Stimulated activated CD4-positive, alpha-beta T cell treated with anti-CD3 and anti-CD28 coated beads, TNF-alpha, amount 100 ng/mL, for 48 hours (primary cell): ENCODE results near the gene ZNF646.

Source experiments
- DNase-seq, 3 donors: peaks; one replicate each; pipeline ENCODE4 v3.0.0-alpha.2; 2020; ENCODE audit warnings: low read depth in 3 of 3

ZNF646 gene

DNA sequence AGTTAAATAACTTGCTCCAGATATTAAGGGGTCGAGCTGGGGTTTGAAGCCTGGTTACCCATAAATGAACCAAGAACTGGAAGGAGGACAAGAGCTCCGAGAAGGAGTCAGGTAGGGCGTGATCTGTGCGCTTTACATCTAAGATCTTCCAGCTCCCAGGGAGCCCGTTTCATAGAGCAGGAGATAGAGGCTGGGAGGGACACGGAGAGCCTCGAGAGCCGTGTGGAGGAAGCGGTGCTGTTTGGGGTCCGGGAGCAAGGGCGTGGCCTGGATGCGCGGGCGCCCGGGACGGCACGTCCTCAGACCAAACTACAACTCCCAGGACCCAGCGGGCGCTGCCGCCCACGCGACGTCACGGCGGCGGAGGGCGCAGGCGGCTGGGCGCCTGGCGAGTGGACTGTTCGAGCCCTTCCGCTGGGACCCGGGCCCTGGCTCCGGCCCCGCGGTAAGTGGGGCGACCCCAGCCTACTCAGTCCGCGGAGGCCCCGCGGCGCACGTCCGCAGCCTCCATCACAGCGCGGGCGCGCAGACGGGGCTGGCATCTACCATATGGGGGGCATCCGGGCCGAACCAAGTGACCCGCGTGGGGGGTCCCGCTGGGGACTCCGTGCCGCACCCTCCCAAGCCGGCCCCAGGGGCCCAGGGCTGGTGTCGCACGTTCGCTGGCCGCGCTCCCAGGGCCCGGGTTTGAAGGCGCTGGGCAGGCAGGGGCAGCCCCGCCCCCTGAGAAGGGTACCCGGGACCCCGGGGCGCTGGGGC lies 34.0 kb downstream of the ZNF646 start, which contains the start of gene BCKDK:
TSS of gene BCKDK (plus strand) at position 352 of the 759 bp plus-strand sequence. CDS start 838 bp downstream, outside the sequence.
- DNase-seq: peak; percentile 57 to 75 (median 68)

DNA sequence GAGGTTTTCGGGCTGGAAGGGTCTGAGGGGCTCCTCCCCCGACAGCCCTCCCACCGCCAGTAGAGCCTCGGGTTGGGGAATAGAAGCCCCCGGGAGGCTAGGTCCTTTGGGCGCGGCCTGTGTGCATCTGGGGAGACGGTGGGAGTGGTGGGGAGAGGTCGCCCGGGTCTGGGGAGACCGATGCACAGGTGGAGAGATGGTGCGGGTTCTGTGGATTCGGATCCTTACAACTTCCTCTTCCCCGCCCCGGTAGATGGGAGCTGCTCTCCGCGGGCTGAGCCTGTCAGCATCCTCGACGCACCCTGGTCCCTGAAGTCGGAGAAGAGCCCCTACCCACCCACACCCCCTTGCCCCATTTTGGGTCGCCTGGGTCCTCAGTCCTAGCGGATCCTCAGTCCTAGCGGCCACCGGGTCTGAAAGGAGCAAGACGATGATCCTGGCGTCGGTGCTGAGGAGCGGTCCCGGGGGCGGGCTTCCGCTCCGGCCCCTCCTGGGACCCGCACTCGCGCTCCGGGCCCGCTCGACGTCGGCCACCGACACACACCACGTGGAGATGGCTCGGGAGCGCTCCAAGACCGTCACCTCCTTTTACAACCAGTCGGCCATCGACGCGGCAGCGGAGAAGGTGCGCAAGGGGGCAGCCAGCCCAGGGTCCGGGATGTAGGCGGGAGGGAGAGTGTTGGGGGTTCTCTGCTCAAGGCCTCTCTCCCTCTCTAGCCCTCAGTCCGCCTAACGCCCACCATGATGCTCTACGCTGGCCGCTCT lies 34.8 kb downstream of the ZNF646 start:
- no peak for DNase-seq

GRCh38 chr16:31109622-31110021 lies 35.4 kb downstream of the ZNF646 start:
- DNase-seq: no peak

DNA sequence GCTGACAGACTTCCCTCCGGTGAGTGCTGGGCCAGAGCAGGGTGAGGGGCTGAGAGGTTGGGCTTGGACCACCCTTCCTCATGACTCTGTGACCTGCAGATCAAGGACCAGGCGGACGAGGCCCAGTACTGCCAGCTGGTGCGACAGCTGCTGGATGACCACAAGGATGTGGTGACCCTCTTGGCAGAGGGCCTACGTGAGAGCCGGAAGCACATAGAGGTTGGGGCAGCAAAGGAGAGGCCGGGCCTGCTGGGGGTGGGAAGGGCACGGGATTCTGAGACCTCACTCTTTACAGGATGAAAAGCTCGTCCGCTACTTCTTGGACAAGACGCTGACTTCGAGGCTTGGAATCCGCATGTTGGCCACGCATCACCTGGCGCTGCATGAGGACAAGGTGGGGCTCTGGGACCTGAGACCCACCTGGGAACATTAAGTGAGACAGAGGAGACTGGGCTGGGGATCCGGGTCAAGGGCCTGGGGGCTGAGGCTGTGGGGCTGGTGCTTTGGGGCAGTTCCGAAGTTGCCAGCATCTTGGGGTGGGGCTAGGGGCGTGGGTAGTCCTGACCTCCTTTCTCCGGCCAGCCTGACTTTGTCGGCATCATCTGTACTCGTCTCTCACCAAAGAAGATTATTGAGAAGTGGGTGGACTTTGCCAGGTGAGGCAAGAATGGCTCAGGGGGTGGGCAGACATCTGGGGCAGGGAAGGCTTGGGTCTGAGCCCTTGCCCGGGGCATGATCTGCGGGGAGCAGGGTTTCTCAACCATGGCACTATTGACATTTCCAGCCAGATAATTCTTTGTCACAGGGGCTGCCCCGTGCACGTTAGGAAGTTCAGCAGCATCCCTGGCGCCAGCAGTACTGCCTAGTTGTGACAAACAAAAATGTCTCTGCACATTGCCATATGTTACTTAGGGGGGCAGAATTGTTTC lies 36.1 kb downstream of the ZNF646 start:
- no peak for DNase-seq

- DNase-seq: no peak
Measured at GRCh38 chr16:31111881-31112466, 37.8 kb downstream of the ZNF646 start.

DNA sequence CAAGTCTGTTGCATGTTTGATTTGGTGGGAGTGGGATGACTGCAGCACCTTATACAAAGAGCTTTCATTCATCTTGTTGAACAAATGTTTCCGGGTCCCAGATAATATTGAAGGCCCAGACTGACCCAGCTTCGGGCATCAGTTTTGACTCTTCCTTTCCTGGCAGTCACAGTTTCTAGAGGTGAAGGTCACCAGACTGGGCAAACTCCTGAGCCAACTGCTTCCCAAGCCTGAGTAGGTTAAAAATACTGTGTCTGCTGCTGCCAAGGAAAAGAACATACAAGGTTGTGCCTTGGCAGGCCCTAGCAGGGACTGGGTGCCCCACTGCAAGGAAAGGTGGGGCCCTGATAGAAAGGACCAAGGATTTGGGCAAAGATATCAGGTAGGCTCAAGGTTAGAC lies 38.5 kb downstream of the ZNF646 start:
- no peak for DNase-seq

DNA sequence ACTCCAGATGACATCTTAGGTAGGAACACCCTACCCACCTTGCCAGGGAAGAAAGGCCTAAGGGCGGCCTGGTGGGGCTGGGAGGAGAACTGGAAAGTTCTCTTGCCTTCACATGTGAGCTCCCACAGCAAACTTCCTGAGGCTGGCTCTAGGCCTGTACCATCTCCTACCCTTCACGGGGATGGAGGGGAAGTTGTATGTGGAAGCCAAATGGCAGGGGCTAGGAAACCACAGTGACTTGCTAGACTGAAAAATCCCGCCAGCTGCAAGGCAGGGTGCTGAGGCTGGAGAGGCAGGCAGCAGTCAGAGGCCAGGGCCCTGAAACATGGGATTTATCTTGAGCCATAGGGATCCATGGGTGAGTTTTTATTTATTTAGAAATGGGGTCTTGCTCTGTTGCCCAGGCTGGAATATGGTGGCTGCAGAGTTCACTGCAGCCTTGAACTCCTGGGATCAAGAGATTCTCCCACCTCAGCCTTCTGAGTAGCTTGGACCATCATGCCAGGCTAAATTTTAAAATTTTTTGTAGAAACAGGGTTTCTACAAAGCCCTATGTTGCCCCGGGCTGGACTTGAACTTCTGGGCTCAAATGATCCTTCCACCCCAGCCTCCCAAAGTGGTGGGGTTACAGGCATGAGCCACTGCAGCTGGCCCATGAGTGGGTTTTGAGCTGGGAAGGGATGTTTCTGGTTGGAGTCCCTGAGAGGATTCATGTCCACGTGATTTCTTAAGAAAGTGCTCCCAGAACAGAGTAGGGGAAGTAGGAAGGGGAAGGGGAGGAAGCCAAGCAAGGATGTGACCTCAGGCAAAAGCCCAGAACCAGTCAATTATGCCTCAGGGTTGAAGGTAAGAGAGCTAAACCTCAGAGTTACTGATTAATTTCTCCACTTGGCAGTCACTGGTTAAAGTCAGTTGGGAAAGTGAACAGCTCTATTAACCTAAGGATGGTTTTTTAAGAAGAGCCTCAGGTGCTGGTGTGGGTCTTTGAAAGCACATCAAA lies 39.2 kb downstream of the ZNF646 start:
- no peak for DNase-seq

GRCh38 chr16:31114468-31114867 lies 40.2 kb downstream of the ZNF646 start:
- no peak for DNase-seq

GRCh38 chr16:31117384-31118222 lies 43.4 kb downstream of the ZNF646 start, which contains the start of gene KAT8:
TSS of gene KAT8 (plus strand) at chr16:31117664. CDS start at chr16:31117682, 18 bp downstream.
- DNase-seq: peak; percentile 96 to 98 (median 96)

- no peak for DNase-seq
Measured at GRCh38 chr16:31118223-31119155, 44.3 kb downstream of the ZNF646 start.

- no peak for DNase-seq
Measured at GRCh38 chr16:31120129-31120528, 45.9 kb downstream of the ZNF646 start.

GRCh38 chr16:31125844-31126243 lies 51.6 kb downstream of the ZNF646 start:
- no peak for DNase-seq

DNA sequence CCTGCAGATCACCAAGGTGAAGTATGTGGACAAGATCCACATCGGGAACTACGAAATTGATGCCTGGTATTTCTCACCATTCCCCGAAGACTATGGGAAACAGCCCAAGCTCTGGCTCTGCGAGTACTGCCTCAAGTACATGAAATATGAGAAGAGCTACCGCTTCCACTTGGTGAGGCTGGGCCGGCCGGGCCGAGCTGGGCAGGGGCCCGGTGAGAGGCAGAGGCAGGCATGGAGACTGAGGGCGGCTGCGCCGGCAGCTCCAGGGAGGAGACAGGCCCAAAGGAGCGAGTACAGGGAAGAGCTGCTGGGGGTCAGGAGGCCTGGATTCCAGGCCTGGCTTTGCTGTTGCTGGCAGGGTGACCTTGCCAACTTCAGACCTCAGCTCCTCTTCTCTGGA lies 53.0 kb downstream of the ZNF646 start:
- DNase-seq: no peak

- no peak for DNase-seq
Measured at GRCh38 chr16:31128711-31129567, 54.7 kb downstream of the ZNF646 start.

GRCh38 chr16:31129568-31130335 lies 55.5 kb downstream of the ZNF646 start:
- no peak for DNase-seq

GRCh38 chr16:31130336-31130891 lies 56.2 kb downstream of the ZNF646 start:
- no peak for DNase-seq
